IgD-negative memory B cell (primary cell): ENCODE measurements around the gene STARD13. TPM values are rescaled to one million over a fixed set of nuclear protein-coding genes. Genes with fewer than 3 reads are reported as not detected.
"Not testable (repeated sequence)": the region's sequence is repeated elsewhere in the genome, so short reads cannot be mapped to it uniquely, and the experiment has no call there.

Experiments
- H3K27ac Mint-ChIP-seq, 3 donors: one replicate each; pipeline ENCODE4 v1.8.0; 2020 to 2022; ENCODE audit warnings: mild to moderate bottlenecking in 3 of 3, mixed read lengths in 3 of 3, moderate library complexity in 1 of 3
- H3K27me3 Mint-ChIP-seq: one replicate; pipeline ENCODE4 v1.8.0; 2021; ENCODE audit warnings: mixed read lengths
- H3K36me3 Mint-ChIP-seq: one replicate; pipeline ENCODE4 v1.8.0; 2020; ENCODE audit warnings: mild to moderate bottlenecking, mixed read lengths
- H3K4me1 Mint-ChIP-seq, 3 donors: one replicate each; pipeline ENCODE4 v1.8.0; 2020 to 2022; ENCODE audit warnings: mixed read lengths in 3 of 3, mild to moderate bottlenecking in 1 of 3
- H3K4me3 Mint-ChIP-seq, 4 donors: one replicate each; pipeline ENCODE4 v1.8.0; 2020 to 2022; ENCODE audit warnings: mild to moderate bottlenecking in 4 of 4, mixed read lengths in 4 of 4, moderate library complexity in 3 of 4
- H3K9me3 Mint-ChIP-seq, 3 donors: one replicate each; pipeline ENCODE4 v1.8.0; 2020 to 2021; ENCODE audit warnings: mixed read lengths in 3 of 3, mild to moderate bottlenecking in 1 of 3
- polyA plus RNA-seq: library from polyadenylated mRNA; unstranded; fragments of 300-500 nt; fragmentation: Illumina TruSeq; gene quantifications from one replicate; pipeline ENCODE4 v1.2.3, GENCODE V29; 2021

STARD13 gene
- polyA plus RNA-seq, 1 donor from 2014 or later: not detected

GRCh38 chr13:33186861-33187291 lies 98.7 kb downstream of the STARD13 start:
- Mint-ChIP-seq H3K4me3 (no peak overlapping the region), H3K9me3 (no peaks in the 10 kb centered on the region), H3K27ac (no peak overlapping the region), H3K27me3 (peaks cover 11% of the 10 kb centered on the region), H3K4me1 (peaks cover 0 to 4% (median 0%) of the 10 kb centered on the region in 3 donors), H3K36me3 (no peaks in the 10 kb centered on the region)

DNA sequence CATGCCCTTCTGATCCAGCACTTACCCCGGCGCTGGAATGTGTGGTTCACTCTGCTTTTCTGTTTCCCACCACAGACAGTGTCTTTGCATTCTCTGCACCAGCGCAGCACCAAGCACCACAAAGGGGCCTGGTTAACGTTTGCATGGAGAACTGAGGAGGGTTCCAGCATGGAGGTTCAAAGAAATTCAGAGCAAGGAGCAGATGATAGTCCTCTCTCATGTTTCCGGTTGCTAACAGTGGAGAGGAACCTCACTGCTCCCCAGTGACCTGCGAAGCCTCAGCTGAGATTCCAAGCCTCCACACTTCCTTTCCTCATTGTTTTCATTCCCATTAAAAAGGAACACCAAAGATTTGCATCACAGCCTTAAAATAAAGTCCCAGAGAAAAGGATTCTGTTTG lies 99.7 kb downstream of the STARD13 start:
- Mint-ChIP-seq H3K4me3 (no peak overlapping the region), H3K4me1 (peaks cover 0 to 4% (median 0%) of the 10 kb centered on the region in 3 donors), H3K27ac (no peak overlapping the region), H3K27me3 (peaks cover 11% of the 10 kb centered on the region), H3K36me3 (no peaks in the 10 kb centered on the region), H3K9me3 (no peaks in the 10 kb centered on the region)

- H3K36me3 Mint-ChIP-seq: no peaks in the 10 kb centered on the region
- H3K4me3 Mint-ChIP-seq: no peak overlapping the region
- H3K9me3 Mint-ChIP-seq: no peaks in the 10 kb centered on the region
- H3K27me3 Mint-ChIP-seq: peaks cover 12% of the 10 kb centered on the region
- H3K27ac Mint-ChIP-seq: no peak overlapping the region
- H3K4me1 Mint-ChIP-seq: peaks cover 0 to 4% (median 0%) of the 10 kb centered on the region in 3 donors
These were observed 101.0 kb downstream of the STARD13 start for GRCh38 chr13:33184530-33184929.

DNA sequence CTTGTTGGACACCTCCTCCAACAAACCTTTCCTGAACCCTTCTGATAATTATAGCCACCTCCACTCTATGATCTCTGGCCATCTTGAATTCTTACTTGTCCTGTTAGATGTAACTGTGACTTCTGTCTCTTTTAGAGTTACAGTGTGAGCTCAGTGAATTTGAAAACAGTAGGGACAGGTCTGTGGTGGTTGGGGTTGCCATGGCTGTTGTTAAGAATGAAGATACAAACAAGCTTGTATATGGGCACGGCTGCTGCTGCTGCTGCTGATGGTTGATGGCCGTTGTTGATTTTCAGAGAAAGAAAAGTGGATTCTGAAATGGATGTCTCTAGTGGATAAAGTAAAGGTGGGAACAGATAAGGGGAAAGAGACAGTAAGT lies 101.5 kb downstream of the STARD13 start:
- Mint-ChIP-seq H3K36me3 (no peaks in the 10 kb centered on the region), H3K27ac (no peak overlapping the region), H3K4me1 (peaks cover 0 to 4% (median 0%) of the 10 kb centered on the region in 3 donors), H3K4me3 (no peak overlapping the region), H3K9me3 (no peaks in the 10 kb centered on the region), H3K27me3 (peaks cover 11% of the 10 kb centered on the region)

DNA sequence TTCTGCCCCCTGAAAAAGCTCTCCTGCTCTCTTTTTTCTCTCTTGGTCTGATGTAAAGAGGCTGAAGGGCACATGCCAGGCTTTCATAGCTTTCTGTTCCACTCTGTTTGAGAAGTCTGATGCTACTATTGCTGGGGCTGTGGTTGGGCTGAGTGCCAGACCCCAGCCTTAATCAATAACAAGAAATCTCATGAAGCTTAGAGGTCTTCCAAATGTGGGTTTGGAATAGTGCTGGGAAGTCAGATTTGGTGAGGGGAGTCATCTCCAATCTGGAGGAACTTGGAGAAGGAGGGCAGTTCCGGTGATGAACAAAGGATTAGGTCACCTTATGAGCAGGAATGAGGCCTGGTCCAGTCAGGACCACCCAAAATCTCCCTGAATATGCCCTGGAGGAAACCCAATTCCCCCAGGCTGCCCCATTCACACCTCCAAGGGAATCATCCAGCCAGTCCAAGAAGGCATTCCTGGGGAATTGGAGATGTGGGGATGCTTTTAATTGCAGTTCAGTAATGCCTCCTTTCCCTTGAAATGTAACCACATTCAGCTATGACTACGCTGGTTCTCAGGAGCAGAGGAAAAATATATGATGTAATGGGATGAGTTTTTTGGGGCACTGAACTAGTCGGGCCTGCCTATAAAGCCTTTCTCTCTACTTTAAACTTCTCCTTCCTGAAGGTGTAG lies 102.0 kb downstream of the STARD13 start:
- Mint-ChIP-seq H3K27me3 (peaks cover 11% of the 10 kb centered on the region), H3K27ac (no peak overlapping the region), H3K4me1 (peaks cover 0 to 4% (median 0%) of the 10 kb centered on the region in 3 donors), H3K36me3 (no peaks in the 10 kb centered on the region), H3K9me3 (no peaks in the 10 kb centered on the region), H3K4me3 (no peak overlapping the region)

DNA sequence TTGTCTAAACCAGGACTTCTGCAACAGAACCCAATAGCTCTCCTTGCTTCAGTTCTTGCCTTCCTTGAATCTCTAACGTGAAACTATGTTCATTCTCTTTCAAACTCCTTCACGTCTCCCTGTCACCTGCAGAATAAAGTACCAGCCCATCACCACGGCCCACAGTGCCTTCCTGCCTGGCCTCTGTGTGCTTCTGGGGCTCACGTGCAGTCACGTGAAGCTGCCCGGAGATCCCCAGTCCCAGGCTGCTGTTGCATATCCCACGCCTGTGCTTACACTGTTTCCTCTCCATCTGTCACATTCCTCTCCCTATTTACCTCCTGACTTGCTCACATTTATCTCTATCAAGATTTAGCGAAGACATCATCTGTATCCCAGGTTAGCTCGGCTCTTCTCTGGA lies 102.8 kb downstream of the STARD13 start:
- H3K9me3 Mint-ChIP-seq: no peaks in the 10 kb centered on the region
- no peaks in the 10 kb centered on the region for H3K36me3 Mint-ChIP-seq
- H3K27ac Mint-ChIP-seq: no peak overlapping the region

GRCh38 chr13:33181264-33181663 lies 104.3 kb downstream of the STARD13 start:
- H3K36me3 Mint-ChIP-seq: no peaks in the 10 kb centered on the region
- no peaks in the 10 kb centered on the region for H3K4me1 Mint-ChIP-seq
- H3K9me3 Mint-ChIP-seq: no peaks in the 10 kb centered on the region
- peaks cover 11% of the 10 kb centered on the region for H3K27me3 Mint-ChIP-seq
- H3K4me3 Mint-ChIP-seq: peak overlapping the region in 1 of 4 donors; percentile 1
- H3K27ac Mint-ChIP-seq: no peak overlapping the region

More for the DNA sequence above, 102.8 kb downstream of the STARD13 start:
- Mint-ChIP-seq H3K4me1 (peaks cover 0 to 4% (median 0%) of the 10 kb centered on the region in 3 donors), H3K4me3 (no peak overlapping the region), H3K27me3 (peaks cover 11% of the 10 kb centered on the region)

- Mint-ChIP-seq H3K9me3 (no peaks in the 10 kb centered on the region), H3K27ac (no peak overlapping the region), H3K36me3 (no peaks in the 10 kb centered on the region), H3K4me3 (no peak overlapping the region), H3K4me1 (no peaks in the 10 kb centered on the region), H3K27me3 (peaks cover 11% of the 10 kb centered on the region)
These were observed 105.3 kb downstream of the STARD13 start for GRCh38 chr13:33180122-33180804.

GRCh38 chr13:33179463-33179862 lies 106.1 kb downstream of the STARD13 start:
- Mint-ChIP-seq H3K4me1 (no peaks in the 10 kb centered on the region), H3K9me3 (no peaks in the 10 kb centered on the region), H3K36me3 (no peaks in the 10 kb centered on the region), H3K4me3 (no peak overlapping the region), H3K27ac (no peak overlapping the region), H3K27me3 (peaks cover 14% of the 10 kb centered on the region)

GRCh38 chr13:33178209-33178840 lies 107.2 kb downstream of the STARD13 start:
- Mint-ChIP-seq H3K27me3 (peaks cover 15% of the 10 kb centered on the region), H3K4me1 (no peaks in the 10 kb centered on the region), H3K4me3 (no peak overlapping the region), H3K27ac (no peak overlapping the region), H3K36me3 (no peaks in the 10 kb centered on the region), H3K9me3 (no peaks in the 10 kb centered on the region)

DNA sequence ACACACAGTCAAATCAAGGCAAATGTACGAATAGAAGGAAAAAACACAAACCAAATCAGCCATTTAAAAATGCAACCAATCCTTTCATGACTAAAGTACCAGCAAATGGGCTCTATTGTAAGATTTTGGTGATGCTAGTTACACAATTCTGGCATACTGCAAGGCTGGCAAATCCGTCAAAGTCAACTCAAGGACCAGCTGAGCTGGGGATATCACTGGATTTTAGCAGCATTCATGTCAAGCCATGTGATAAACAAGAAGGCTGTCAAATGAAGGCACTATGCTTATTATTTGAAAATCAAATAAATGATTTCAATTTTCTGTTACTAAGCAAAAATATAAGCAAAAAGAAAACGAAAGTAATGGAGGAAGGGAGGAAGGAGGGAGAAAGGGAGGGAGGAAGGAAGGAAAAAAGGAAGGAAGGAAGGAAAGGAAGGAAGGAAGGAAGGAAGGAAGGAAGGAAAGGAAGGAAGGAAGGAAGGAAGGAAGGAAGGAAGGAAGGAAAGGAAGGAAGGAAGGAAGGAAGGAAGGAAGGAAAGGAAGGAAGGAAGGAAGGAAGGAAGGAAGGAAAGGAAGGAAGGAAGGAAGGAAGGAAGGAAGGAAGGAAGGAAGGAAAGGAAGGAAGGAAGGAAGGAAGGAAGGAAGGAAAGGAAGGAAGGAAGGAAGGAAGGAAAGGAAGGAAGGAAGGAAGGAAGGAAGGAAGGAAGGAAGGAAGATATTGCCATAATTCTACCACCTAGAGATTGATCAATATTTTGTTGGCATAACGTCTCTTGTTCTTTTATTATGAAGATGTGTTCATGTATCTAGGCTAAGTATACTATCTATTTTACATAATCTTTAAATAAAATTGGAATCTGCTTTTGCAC lies 108.0 kb downstream of the STARD13 start:
- peaks cover 13% of the 10 kb centered on the region for H3K27me3 Mint-ChIP-seq
- not testable (repeated sequence) for H3K36me3 Mint-ChIP-seq, H3K9me3 Mint-ChIP-seq, H3K4me3 Mint-ChIP-seq, H3K4me1 Mint-ChIP-seq, H3K27ac Mint-ChIP-seq

DNA sequence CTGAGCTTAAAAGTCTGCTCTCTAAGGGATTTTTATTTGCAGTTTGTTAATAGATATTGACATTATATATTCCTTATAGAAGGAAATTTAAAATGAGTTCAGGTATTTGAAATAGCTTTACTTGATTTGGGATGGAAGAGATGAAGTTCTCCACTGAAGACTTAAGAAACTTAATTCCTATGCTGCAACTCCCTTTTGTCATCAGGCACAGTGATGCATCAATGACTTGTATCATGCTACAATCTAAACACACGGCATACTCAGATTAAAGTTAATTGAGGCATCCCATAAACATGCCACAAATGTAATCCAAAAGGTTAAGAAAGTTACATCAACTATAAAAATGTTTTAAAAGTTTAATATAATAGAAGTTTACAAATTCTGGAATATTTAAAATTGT lies 109.0 kb downstream of the STARD13 start:
- Mint-ChIP-seq H3K4me1 (no peaks in the 10 kb centered on the region), H3K27ac (no peak overlapping the region), H3K9me3 (no peaks in the 10 kb centered on the region), H3K4me3 (no peak overlapping the region), H3K36me3 (no peaks in the 10 kb centered on the region), H3K27me3 (peaks cover 13% of the 10 kb centered on the region)

DNA sequence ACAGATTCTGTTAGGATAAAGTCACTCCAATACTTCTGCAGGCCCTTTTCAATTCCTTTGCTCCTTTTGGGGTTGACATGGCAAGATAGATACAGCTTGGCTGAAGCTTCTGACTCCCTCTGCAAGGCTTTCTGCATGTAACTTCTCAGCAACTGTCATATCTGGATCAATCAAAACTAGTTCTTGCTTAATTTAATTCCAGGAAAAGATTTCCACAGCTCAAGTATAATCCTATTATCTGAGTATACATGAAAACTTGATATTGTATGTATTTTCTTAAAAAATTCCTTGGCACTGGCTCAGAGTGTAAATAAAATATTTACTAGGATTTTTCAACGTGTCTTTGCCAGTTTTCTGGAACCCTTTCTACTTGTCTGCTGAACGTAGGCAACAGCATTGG lies 109.6 kb downstream of the STARD13 start:
- H3K27me3 Mint-ChIP-seq: peaks cover 13% of the 10 kb centered on the region

GRCh38 chr13:33174931-33175330 lies 110.6 kb downstream of the STARD13 start:
- Mint-ChIP-seq H3K27ac (no peak overlapping the region), H3K4me1 (no peaks in the 10 kb centered on the region), H3K36me3 (no peaks in the 10 kb centered on the region), H3K4me3 (no peak overlapping the region), H3K27me3 (peaks cover 11% of the 10 kb centered on the region), H3K9me3 (no peaks in the 10 kb centered on the region)

More for the DNA sequence above, 109.6 kb downstream of the STARD13 start:
- no peaks in the 10 kb centered on the region for H3K36me3 Mint-ChIP-seq
- H3K4me3 Mint-ChIP-seq: no peak overlapping the region
- no peaks in the 10 kb centered on the region for H3K9me3 Mint-ChIP-seq
- H3K4me1 Mint-ChIP-seq: no peaks in the 10 kb centered on the region
- H3K27ac Mint-ChIP-seq: no peak overlapping the region

GRCh38 chr13:33174491-33174890 lies 111.1 kb downstream of the STARD13 start:
- Mint-ChIP-seq H3K4me3 (no peak overlapping the region), H3K9me3 (no peaks in the 10 kb centered on the region)

More at GRCh38 chr13:33174491-33174890, 111.1 kb downstream of the STARD13 start:
- H3K27ac Mint-ChIP-seq: no peak overlapping the region
- H3K36me3 Mint-ChIP-seq: no peaks in the 10 kb centered on the region
- H3K4me1 Mint-ChIP-seq: no peaks in the 10 kb centered on the region
- peaks cover 9% of the 10 kb centered on the region for H3K27me3 Mint-ChIP-seq
